DND-41 (cell line): ENCODE data around the gene GPR63.

Experiments used
- CTCF ChIP-seq: IDR thresholded peaks from 2 replicates; pipeline ENCODE4 v1.5.1; 2012; ENCODE audit warnings: borderline replicate concordance, low read length, moderate library complexity, mild to moderate bottlenecking; ENCODE audit not compliant: poor library complexity, severe bottlenecking; ENCODE audit errors: extremely low read depth
- EZH2 ChIP-seq: IDR thresholded peaks from 3 replicates; pipeline ENCODE4 v1.6.1; 2012; ENCODE audit warnings: borderline replicate concordance, low read depth, mild to moderate bottlenecking, moderate library complexity, low read length, inconsistent platforms; ENCODE audit not compliant: severe bottlenecking

DNA sequence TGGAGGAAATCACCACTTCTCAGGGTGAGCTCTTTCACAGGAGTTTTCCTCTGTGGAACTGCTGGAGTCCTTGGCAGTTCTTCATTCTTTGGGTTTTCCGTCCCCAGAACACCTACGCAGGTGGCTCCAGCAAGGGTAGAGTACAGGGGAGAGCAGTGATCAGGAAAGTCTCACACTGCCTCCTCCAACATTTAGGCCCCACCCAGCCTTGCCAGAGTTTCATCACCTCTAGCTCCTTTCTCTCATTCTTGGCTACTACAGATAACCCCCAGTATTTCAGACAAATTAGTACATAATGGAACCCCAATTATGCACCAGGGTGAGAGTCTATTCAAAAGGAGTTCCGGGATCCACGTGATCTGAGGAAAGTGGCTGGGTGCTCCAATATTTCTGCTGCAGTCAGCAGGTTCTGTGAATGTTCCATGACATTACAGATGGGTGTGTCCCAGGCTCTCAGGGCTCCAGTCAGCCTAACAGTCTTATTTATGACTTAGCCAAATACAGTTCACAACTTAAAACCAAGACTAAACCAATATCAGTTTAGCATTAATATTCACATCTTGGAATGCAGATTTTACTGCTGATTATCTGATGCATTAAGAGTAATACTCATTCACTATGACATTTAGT, 44.6 kb downstream of the GPR63 start:
- TF ChIP-seq CTCF (no peak), EZH2 (no peak)
